Stimulated activated CD4-positive, alpha-beta T cell treated with anti-CD3 and anti-CD28 coated beads, Interleukin-4, amount 100 ng/mL, for 48 hours (primary cell): ENCODE measurements around the gene ERCC3.

Experiments
- DNase-seq, 2 donors: peaks; one replicate each; pipeline ENCODE4 v3.0.0-alpha.2; 2020; ENCODE audit warnings: low read depth in 2 of 2

The ERCC3 gene

GRCh38 chr2:127293748-127294562, at the start of gene ERCC3:
TSS of gene ERCC3 (minus strand) at chr2:127294144. CDS start at chr2:127294081, 63 bp downstream.
- peak; percentile 70 to 87 for DNase-seq

- DNase-seq, result no peak
Observed at GRCh38 chr2:127343277-127343676, 49.3 kb upstream of the ERCC3 start.

DNA sequence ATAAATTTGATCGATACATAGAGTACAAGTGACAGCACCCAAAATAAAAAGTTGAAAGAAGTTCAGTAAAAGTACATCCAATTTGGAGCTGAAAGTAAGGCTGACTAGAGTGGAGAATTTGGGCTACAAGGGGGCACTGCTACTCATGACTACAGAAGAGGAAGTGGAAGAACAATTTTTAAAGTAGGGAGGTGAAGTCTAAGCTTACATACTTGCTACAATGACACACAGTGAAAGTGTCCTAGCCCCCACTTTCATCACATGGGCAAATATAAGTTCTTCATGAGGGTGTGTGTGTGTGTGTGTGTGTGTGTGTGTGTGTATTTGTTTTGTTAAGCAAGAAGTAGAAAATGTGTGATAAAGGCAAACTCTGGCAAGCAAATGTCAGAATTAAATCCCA, 48.2 kb upstream of the ERCC3 start:
- DNase-seq, result no peak

DNA sequence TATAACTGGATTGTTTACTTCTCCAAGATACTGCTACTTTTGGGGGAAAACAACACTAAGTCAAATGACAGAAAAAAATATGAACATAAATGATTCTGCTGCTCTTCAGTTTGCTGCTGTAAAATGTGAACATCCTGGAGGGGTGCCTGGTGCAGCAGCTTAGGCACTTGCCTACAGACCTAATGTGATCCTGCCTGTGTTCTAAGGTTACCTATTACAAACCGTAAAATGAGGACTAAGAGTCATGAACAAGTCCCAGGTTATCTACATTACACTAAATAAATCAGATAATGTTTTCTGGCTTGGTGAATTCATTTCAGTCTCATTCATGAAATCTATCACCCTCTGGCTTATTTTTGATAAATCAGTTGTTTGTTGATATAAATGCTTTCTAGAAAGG, 38.4 kb upstream of the ERCC3 start:
- no peak for DNase-seq

DNA sequence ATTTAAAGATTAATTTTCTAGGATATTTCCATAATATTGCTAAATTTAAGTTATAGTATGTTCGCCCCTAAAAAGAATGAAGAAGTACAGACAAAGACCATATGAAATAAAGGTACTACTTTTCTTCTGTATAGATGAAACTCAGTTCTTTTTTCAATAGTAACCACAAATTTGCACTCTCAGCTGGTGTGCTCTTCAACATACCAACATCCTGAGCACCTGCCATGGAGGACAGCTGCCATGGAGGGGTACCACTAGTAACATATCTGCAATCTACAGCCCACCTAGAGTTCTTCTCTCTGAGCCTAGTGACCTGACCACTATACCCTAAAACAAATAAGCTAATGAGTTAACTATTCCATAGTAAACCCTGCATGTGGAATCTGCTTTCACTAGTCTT, 36.8 kb upstream of the ERCC3 start:
- no peak for DNase-seq

DNA sequence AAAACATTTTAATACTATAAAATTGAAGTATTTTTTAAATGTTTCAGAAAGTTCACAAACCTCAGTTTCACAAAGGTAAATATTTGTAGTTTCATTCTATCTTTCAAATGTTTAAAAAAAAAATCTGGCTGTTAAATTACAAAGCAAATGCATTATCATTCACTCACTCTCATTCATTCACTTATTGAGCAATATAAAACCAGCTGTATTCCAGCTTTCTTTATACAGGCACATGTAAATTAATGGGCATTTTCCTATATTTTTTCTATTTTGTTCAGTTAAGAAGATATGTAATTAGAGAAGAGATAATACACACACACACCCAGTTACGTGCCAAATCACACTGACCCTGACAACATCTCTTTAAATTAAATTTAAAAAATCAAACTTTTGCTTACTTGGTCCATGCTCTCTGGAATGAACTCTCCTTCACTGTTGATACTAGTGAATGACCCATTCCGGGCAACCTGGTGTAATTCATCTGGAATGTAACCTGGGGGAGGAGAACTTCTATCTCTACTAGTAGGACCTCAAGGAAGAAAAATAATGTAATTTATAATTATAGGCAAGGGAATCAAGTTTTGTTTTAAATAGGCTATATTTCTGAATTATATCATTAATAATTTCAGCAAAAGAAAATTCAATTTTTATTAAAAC, 32.5 kb upstream of the ERCC3 start:
- DNase-seq, result no peak

- DNase-seq, result no peak
Observed at GRCh38 chr2:127324635-127325034, 30.7 kb upstream of the ERCC3 start.

- DNase-seq, result no peak
Observed at GRCh38 chr2:127321303-127321702, 27.4 kb upstream of the ERCC3 start.

- no peak for DNase-seq
Observed at GRCh38 chr2:127320586-127321275, 26.8 kb upstream of the ERCC3 start.

GRCh38 chr2:127320067-127320466, 26.1 kb upstream of the ERCC3 start:
- no peak for DNase-seq

GRCh38 chr2:127314193-127314988, 20.4 kb upstream of the ERCC3 start:
- no peak for DNase-seq

GRCh38 chr2:127313406-127313805, 19.5 kb upstream of the ERCC3 start:
- no peak for DNase-seq

- no peak for DNase-seq
Observed at GRCh38 chr2:127310980-127311379, 17.0 kb upstream of the ERCC3 start.

DNA sequence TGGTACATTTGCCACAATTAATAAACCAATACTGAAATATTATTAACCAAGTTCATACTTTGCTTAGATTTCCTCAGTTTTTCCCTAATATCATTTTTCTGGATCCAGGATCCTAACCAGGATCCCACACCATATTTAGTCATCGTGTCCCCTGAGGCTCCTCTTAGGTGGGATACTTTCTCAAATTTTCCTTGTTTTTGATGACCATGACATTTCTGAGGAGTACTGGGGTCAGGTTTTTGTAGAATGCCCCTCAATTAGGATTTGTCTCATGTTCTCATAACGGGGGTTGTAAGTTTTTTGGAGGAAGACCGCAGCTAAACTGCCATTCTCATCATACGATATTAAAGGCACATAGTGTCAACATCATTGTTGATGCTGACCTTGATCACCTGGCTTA, 15.5 kb upstream of the ERCC3 start:
- no peak for DNase-seq

- no peak for DNase-seq
Observed at GRCh38 chr2:127308586-127309138, 14.7 kb upstream of the ERCC3 start.

DNA sequence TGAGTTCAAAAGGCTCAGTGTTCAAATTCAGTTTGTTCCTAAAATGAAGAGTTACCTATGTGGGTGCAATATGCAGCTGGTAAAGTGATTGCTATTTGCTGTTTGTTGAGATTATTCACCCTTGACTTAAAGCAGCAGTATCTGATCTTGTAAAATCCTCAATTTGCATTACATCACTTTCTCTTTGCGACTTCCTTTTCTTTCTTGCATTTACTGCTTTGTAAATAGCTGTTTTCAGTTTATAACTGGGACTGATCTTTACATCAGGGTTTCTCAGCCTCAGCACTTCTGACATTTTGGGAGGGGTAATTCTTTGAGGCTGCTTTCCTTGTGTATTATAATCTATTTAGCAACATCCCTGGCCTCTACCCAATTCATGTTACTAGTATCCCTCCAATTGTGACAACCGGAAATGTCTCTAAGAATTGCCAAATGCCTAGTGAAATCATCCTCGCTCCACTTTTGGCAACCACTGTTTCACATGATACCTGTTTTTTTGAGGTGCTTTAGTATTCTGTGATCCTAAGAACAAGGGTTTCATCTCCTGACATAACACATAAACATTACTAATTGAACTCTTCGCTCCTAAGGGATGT, 12.1 kb upstream of the ERCC3 start:
- no peak for DNase-seq

DNA sequence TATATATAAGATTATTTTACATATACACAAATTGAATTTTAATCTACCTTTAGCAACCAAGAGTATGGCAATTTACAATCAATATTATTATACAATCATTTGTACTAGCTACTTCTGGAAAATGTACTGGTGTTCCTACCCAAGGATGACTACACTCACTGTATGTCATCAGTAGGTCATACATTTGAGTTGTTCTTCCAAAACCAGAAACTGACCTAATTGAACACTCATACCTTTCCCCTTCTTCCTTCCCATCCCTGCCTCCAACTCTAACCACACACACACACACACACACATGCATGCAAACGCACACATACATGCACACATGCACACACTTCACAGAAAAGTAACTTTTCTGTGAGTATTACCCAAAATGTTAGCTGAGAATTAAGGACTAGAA, 8.2 kb upstream of the ERCC3 start:
- DNase-seq, result no peak

GRCh38 chr2:127293386-127293747, 577 bp downstream of the ERCC3 start:
- DNase-seq, result no peak

DNA sequence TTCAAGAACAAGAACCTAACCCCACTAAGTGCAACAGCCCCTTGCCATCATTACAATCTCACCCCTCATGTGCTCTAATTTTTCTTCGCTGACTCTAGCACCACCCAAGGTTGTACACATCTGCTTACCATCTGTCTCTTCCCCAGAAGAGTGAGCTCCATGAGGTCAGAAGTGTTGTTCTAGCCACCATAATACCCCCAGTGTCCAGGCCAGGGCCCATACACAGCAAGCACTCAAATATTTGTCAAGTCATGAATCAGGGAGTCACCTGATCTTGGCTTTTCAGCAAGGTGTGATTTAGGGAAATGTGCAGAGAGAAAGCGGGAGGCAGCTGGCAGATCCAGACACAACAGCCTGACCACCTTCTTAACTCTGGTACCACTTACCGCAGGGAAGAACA, 5.7 kb downstream of the ERCC3 start:
- DNase-seq, result no peak

DNA sequence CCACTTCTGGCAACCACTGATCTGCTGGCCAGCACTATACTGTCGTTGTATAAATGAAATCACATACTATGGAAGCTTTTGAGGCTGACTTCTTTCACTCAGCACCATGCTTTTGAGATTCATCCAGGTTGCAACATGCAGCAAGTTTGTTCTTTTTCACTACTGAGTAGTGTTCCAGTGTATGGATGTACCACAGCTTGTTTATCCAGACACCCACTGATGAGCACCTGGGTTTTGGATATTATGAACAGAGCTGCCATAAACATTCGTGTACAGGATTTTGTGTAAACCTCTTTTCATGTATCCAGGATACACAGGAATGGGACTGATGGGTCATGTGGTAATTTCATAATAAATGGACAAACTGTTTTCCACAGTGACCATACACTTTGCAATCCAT, 10.7 kb downstream of the ERCC3 start:
- no peak for DNase-seq

GRCh38 chr2:127280693-127281092, 13.3 kb downstream of the ERCC3 start:
- no peak for DNase-seq
